ENCODE results near the gene UNC119. TPM values are rescaled to one million over a fixed set of nuclear protein-coding genes. Genes with fewer than 3 reads are reported as not detected.

Gene UNC119
- total and polyA plus RNA-seq, 2 experiments from 2014 or later: 39.0 to 78.4 TPM

- H3K27ac ChIP-seq (ENCODE audit: low read depth): no peak overlapping the region
- H3K9me3 Mint-ChIP-seq: no peaks in the 10 kb centered on the region; the same call in 2 of the 3 replicates
- no peaks in the 10 kb centered on the region; the same call in 2 of the 3 replicates for H3K36me3 Mint-ChIP-seq (ENCODE audit: low read depth)
- no peaks in the 10 kb centered on the region for H3K27me3 ChIP-seq (ENCODE audit: insufficient read depth)
- H3K9me2 ChIP-seq (ENCODE audit: insufficient read depth): no peaks in the 10 kb centered on the region
- H3K27ac Mint-ChIP-seq: no peak overlapping the region
- peaks cover 19% of the 10 kb centered on the region for H3K4me1 ChIP-seq (ENCODE audit: insufficient read depth)
- H3K4me3 ChIP-seq: no peak overlapping the region
- H3K4me2 ChIP-seq: no peak overlapping the region
- peaks cover 8% of the 10 kb centered on the region for H3K79me2 ChIP-seq (replicated peaks; ENCODE audit: insufficient read depth)
- no peaks in the 10 kb centered on the region for H3F3A ChIP-seq (replicated peaks; ENCODE audit: low read depth)
- peaks cover 19% of the 10 kb centered on the region for H3K27me3 Mint-ChIP-seq (ENCODE audit: insufficient read depth, low read depth, poor library complexity)
- DNase-seq (ENCODE audit: low spot score) (peak; percentile 94), ATAC-seq (peak; percentile 57)
- TF ChIP-seq, protein P1, sequence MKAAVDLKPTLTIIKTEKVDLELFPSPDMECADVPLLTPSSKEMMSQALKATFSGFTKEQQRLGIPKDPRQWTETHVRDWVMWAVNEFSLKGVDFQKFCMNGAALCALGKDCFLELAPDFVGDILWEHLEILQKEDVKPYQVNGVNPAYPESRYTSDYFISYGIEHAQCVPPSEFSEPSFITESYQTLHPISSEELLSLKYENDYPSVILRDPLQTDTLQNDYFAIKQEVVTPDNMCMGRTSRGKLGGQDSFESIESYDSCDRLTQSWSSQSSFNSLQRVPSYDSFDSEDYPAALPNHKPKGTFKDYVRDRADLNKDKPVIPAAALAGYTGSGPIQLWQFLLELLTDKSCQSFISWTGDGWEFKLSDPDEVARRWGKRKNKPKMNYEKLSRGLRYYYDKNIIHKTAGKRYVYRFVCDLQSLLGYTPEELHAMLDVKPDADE (IDR thresholded peaks at IDR 0.05): no peak
- TF ChIP-seq REST (IDR thresholded peaks at IDR 0.05; ENCODE audit: unreplicated experiment): no peak
- no peak for TF ChIP-seq EZH2 (IDR thresholded peaks at IDR 0.05; ENCODE audit: low read depth, unreplicated experiment)
- no peak for TF ChIP-seq POLR2AphosphoS5 (IDR thresholded peaks at IDR 0.05; ENCODE audit: low read depth)
- no peak for TF ChIP-seq ZNF462 (CRISPR knock-in tag; IDR thresholded peaks at IDR 0.05)
- no peak for TF ChIP-seq ZNF114 (CRISPR knock-in tag; IDR thresholded peaks at IDR 0.05)
- no peak for TF ChIP-seq JUNB (IDR thresholded peaks at IDR 0.05; ENCODE audit: unreplicated experiment)
- peak; percentile 90 to 99 for TF ChIP-seq CTCF (conservative IDR thresholded peaks at IDR 0.05; ENCODE audit: low read depth in 2 of 2)
- TF ChIP-seq ZNF331 (CRISPR knock-in tag; IDR thresholded peaks at IDR 0.05; ENCODE audit: low read depth): no peak
- no peak overlapping the region for H2AFZ ChIP-seq
- peaks cover 34% of the 10 kb centered on the region for H3K4me1 Mint-ChIP-seq
- H3K36me3 ChIP-seq (ENCODE audit: insufficient read depth): no peaks in the 10 kb centered on the region
- no peaks in the 10 kb centered on the region; the same call in 1 of the 2 replicates for H4K20me1 ChIP-seq (replicated peaks; ENCODE audit: insufficient read depth)
- H3K4me3 Mint-ChIP-seq: no peak overlapping the region
Measured at GRCh38 chr17:28547623-28548416, 4.6 kb downstream of the UNC119 start.

All from GM23338 (cell line).